Measurements from ENCODE around the gene PPP1R12A.
A peak's percentile ranks its signal among the peaks of the same experiment; 100 is the strongest.

PPP1R12A gene

GRCh38 chr12:79921786-79922185, 13.1 kb downstream of the PPP1R12A start:
- H3K27ac Mint-ChIP-seq, result no peak overlapping the region
- H3K4me3 Mint-ChIP-seq, result no peak overlapping the region
- ATAC-seq, result no peak

GRCh38 chr12:79920421-79921238, 14.3 kb downstream of the PPP1R12A start:
- Mint-ChIP-seq H3K27me3 (no peaks in the 10 kb centered on the region), H3K4me1 (peaks cover 67% of the 10 kb centered on the region), H3K4me3 (no peak overlapping the region), H3K27ac (no peak overlapping the region), H3K9me3 (no peaks in the 10 kb centered on the region)
- ATAC-seq, result no peak
- no peak for DNase-seq

More at GRCh38 chr12:79921786-79922185, 13.1 kb downstream of the PPP1R12A start:
- H3K4me1 Mint-ChIP-seq, result peaks cover 61% of the 10 kb centered on the region
- H3K27me3 Mint-ChIP-seq, result no peaks in the 10 kb centered on the region
- H3K9me3 Mint-ChIP-seq, result no peaks in the 10 kb centered on the region
- DNase-seq, result no peak

DNA sequence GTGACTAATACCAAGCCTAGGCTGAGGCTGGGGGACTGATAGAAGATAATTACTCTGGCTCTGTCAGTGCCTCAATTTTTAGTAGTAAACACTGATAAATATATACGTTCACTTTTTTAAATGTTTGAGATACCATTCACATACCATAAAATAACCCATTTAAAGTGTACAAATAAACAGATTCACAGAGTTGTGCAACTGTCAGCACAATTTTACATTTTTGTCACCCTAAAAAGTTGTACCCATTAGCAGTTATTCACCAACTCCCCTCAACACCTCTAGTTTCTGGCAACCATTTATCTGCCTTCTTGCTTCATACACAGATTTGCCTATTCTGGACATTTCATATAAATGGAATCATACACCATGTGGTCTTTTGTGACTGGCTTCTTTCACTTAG, 15.1 kb downstream of the PPP1R12A start:
- DNase-seq (no peak), ATAC-seq (no peak)
- peaks cover 66% of the 10 kb centered on the region for H3K4me1 Mint-ChIP-seq
- H3K27ac Mint-ChIP-seq, result no peak overlapping the region
- no peaks in the 10 kb centered on the region for H3K9me3 Mint-ChIP-seq
- H3K4me3 Mint-ChIP-seq, result no peak overlapping the region
- no peaks in the 10 kb centered on the region for H3K27me3 Mint-ChIP-seq

DNA sequence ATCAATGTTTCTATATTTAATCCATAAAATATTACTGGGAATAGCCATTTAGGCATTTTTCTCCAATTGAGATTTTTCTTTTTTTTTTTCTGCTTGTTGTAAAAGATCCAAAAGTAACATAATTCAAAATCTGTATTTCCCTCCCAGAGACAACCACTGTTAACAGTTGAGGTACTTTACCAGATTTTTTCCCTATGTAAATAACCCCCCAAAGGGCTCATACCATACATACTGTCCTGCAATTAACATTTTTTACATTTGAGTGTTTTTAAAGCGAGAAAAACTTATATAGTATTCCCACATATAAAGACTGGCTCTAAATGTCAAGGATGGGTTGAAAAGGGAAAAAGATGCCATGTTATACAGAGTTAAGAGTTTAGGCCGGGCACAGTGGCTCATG, 18.1 kb downstream of the PPP1R12A start:
- Mint-ChIP-seq H3K27me3 (no peaks in the 10 kb centered on the region), H3K27ac (no peak overlapping the region), H3K9me3 (no peaks in the 10 kb centered on the region), H3K4me3 (no peak overlapping the region), H3K4me1 (peaks cover 74% of the 10 kb centered on the region)
- ATAC-seq, result no peak
- no peak for DNase-seq

DNA sequence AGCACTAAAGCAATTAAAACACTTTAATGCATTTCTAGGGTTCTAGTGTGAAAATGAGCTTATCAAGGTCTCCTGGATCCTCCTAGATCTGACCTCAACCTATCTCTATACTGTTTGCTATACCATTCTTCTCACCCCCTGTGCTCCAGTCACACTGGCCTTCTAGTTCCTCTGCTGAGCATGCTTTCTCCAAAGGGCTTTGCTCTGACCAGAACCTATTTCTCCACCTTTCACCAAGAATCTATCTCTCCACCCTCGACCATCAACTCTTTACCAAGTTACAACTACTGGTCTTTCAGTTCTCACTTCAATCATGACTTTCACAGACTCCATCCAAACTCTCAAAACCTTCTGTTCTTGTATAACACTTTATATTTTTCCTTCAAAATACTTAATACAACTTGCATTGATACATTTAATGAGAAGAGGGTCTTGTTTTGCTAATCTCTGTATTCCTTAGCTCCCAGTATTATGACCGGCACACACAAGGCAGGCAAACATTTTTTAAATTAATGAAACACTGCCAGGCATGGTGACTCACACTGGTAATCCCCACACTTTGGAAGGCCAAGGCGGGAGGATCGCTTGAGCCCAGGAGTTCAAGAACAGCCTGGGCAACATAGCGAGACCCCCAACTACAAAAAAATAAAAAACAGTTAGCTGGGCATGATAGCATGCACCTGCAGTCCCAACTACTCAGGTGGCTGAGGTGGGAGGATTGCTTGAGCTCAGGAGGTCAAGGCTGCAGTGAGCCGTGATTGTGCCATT, 22.8 kb downstream of the PPP1R12A start:
- Mint-ChIP-seq H3K4me3 (no peak overlapping the region), H3K27me3 (no peaks in the 10 kb centered on the region), H3K27ac (no peak overlapping the region), H3K4me1 (peaks cover 60% of the 10 kb centered on the region), H3K9me3 (no peaks in the 10 kb centered on the region)
- DNase-seq (no peak), ATAC-seq (no peak)

GRCh38 chr12:79908366-79908765, 26.5 kb downstream of the PPP1R12A start:
- Mint-ChIP-seq H3K9me3 (no peaks in the 10 kb centered on the region), H3K4me1 (peaks cover 39% of the 10 kb centered on the region), H3K4me3 (no peak overlapping the region), H3K27me3 (no peaks in the 10 kb centered on the region), H3K27ac (peak overlapping the region in 1 of 2 donors; percentile 20)
- DNase-seq (no peak), ATAC-seq (no peak)

DNA sequence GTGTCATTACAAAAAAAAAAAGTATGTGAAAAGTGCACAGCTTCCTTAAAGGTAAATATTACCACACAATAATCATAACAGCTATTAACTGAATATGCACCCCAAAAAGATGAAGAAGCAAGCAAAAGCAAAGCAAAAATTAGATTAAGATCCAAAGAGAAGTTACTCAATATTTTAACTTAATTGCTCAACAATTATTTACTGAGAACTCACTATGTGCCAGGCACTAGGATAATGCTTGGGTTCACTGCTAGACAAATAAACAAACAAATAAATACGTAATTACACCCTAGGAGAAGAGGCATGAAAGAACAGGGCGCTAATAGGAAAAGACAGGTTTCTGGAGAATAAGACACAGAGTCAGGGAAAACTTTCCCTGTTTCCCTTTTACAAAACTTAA, 33.4 kb downstream of the PPP1R12A start:
- Mint-ChIP-seq H3K4me1 (peaks cover 28% of the 10 kb centered on the region), H3K9me3 (no peaks in the 10 kb centered on the region), H3K4me3 (no peak overlapping the region), H3K27me3 (no peaks in the 10 kb centered on the region), H3K27ac (peak overlapping the region in 1 of 2 donors; percentile 28)
- DNase-seq (no peak), ATAC-seq (no peak)

GRCh38 chr12:79900951-79901350, 33.9 kb downstream of the PPP1R12A start:
- no peak for ATAC-seq
- no peak for DNase-seq
- Mint-ChIP-seq H3K4me3 (no peak overlapping the region), H3K27me3 (no peaks in the 10 kb centered on the region), H3K4me1 (peaks cover 29% of the 10 kb centered on the region), H3K27ac (no peak overlapping the region), H3K9me3 (no peaks in the 10 kb centered on the region)

- peaks cover 34% of the 10 kb centered on the region for H3K4me1 Mint-ChIP-seq
- no peak for ATAC-seq
- H3K27ac Mint-ChIP-seq, result no peak overlapping the region
These were observed 34.7 kb downstream of the PPP1R12A start for GRCh38 chr12:79900199-79900598.

DNA sequence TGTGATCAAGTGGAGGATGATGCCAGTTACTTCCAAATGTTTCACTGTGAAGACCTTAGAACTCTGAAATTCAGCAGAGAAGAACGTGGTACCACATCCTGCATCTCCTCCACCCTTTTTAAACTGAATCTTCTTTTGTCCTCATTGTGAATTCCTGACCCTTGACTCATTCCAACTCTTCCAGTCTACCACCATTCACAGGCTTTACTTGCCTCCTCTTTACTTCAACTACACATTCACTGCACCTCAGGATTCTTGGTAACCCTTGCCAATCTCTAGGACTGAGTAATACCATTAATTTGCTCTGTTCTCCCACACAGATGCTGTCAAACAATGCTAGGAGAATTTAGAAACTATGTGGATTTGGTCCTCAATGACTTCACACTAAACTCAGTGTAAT, 37.3 kb downstream of the PPP1R12A start:
- H3K27me3 Mint-ChIP-seq, result no peaks in the 10 kb centered on the region
- peaks cover 36% of the 10 kb centered on the region for H3K4me1 Mint-ChIP-seq
- DNase-seq (no peak), ATAC-seq (no peak)
- no peaks in the 10 kb centered on the region for H3K9me3 Mint-ChIP-seq
- no peak overlapping the region for H3K4me3 Mint-ChIP-seq
- no peak overlapping the region for H3K27ac Mint-ChIP-seq

More at GRCh38 chr12:79900199-79900598, 34.7 kb downstream of the PPP1R12A start:
- no peak for DNase-seq
- Mint-ChIP-seq H3K9me3 (no peaks in the 10 kb centered on the region), H3K27me3 (no peaks in the 10 kb centered on the region), H3K4me3 (no peak overlapping the region)

- H3K4me3 Mint-ChIP-seq, result no peak overlapping the region
- ATAC-seq (no peak), DNase-seq (no peak)
- H3K9me3 Mint-ChIP-seq, result peaks cover 0 to 4% of the 10 kb centered on the region in 2 donors
- peaks cover 51% of the 10 kb centered on the region for H3K4me1 Mint-ChIP-seq
- H3K27me3 Mint-ChIP-seq, result no peaks in the 10 kb centered on the region
- no peak overlapping the region for H3K27ac Mint-ChIP-seq
These were observed 39.1 kb downstream of the PPP1R12A start for GRCh38 chr12:79895804-79896203.

- DNase-seq, result no peak
- Mint-ChIP-seq H3K27me3 (no peaks in the 10 kb centered on the region), H3K4me1 (peaks cover 58% of the 10 kb centered on the region), H3K27ac (no peak overlapping the region), H3K4me3 (no peak overlapping the region), H3K9me3 (peaks cover 0 to 4% of the 10 kb centered on the region in 2 donors)
- no peak for ATAC-seq
These were observed 39.8 kb downstream of the PPP1R12A start for GRCh38 chr12:79895071-79895470.

DNA sequence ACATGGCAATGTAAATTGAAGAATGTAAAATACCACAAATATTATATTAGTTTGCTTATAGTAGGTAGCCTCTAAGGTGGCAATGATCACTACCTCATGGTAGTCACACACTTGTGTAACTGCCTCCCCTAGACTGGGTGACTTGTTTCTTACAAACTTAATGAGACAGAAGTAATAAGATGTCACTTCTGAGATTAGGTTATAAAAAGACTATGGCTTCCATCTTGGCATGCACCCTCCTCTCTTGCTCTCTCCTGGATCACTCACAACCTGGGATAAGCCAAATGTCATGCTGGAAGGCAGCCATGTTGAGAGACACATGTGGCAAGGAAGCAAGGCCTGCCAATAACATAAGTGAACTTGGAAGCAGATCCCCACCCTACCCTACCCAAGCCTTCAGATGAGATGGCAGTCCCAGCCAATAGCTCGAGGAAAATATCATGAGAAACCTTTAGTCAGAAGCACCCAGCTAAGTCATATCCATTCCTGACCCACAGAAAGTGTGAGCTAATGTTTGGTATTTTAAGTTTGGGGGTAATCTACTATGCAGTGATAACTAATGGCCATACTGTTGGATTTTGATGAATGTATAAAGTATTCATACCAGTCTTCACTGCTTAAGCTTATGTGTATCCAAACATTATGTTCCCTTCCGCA, 43.3 kb downstream of the PPP1R12A start:
- ATAC-seq, result no peak
- peaks cover 57% of the 10 kb centered on the region for H3K4me1 Mint-ChIP-seq
- no peak overlapping the region for H3K4me3 Mint-ChIP-seq
- H3K9me3 Mint-ChIP-seq, result peaks cover 0 to 4% of the 10 kb centered on the region in 2 donors
- no peak overlapping the region for H3K27ac Mint-ChIP-seq
- DNase-seq, result no peak
- H3K27me3 Mint-ChIP-seq, result no peaks in the 10 kb centered on the region

DNA sequence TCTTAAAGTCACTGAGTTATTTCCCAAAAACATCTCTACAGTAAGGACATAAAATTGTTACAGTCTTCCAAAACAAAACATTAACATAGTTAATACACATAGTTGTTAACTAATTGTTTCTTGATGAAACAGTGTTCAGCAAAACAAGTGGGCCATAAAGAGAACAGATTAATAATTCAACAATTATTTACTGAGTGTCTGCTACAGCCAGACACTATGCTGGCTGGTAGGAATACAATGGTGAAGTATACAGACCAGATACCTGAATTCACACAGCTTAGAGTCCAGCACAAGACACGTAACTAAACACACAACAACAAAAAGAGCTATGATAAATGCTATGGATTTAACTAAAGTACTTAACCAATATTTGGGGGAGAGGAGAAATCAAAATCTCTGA, 47.0 kb downstream of the PPP1R12A start:
- Mint-ChIP-seq H3K9me3 (peaks cover 0 to 4% of the 10 kb centered on the region in 2 donors), H3K27ac (no peak overlapping the region), H3K4me1 (peaks cover 55% of the 10 kb centered on the region), H3K4me3 (no peak overlapping the region), H3K27me3 (no peaks in the 10 kb centered on the region)
- DNase-seq, result no peak
- no peak for ATAC-seq

DNA sequence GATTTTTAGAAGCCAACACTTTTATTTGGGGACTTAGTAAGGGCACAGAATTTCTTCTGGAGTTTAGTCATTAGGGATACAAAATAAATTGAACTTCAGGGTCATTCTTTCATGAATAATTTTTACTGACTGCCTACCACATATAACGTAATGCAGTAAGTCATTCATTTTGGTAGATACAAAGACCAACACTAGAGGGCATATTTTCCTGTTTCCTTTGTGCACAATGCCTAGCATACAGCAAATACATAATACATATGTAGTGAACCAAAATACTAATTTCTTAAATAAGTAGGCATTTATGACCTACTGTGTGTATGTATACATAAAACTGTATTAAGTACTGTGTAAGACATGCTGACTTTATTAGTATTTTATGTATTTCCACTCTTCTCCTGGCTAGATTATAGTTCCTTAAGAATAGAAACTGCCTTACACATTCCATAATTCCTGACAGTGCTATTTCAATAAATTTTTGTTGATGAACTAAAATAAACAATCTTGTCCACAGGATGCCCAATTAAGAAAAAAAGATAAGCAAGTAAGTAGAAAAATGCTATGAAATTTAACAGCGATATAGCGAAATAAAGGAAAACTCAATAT, 47.9 kb downstream of the PPP1R12A start:
- Mint-ChIP-seq H3K27me3 (no peaks in the 10 kb centered on the region), H3K4me3 (no peak overlapping the region), H3K27ac (no peak overlapping the region), H3K9me3 (peaks cover 0 to 1% of the 10 kb centered on the region in 2 donors), H3K4me1 (peaks cover 61% of the 10 kb centered on the region)
- ATAC-seq, result peak; percentile 81
- no peak for DNase-seq
